Measurements from ENCODE around the gene KIAA1143.

KIAA1143 gene

GRCh38 chr3:44761424-44762169 is at the start of gene KIAA1143, which contains the start of gene KIF15 (continued):
- TF ChIP-seq ZNF335 (tag by site-specific recombination; conservative IDR thresholded peaks at IDR 0.05) (peak; percentile 83), KLF1 (tag by site-specific recombination; IDR thresholded peaks at IDR 0.05) (peak; percentile 32; the same call in 1 of the 2 replicates), ZNF792 (tag by site-specific recombination; IDR thresholded peaks at IDR 0.05) (no peak), ZBTB20 (tag by site-specific recombination; IDR thresholded peaks at IDR 0.05) (peak; percentile 89), ZNF585B (tag by site-specific recombination; IDR thresholded peaks at IDR 0.05) (no peak), PATZ1 (tag by site-specific recombination; IDR thresholded peaks at IDR 0.05) (peak; percentile 59), INSM2 (tag by site-specific recombination; IDR thresholded peaks at IDR 0.05) (peak; percentile 80), ZNF830 (tag by site-specific recombination; IDR thresholded peaks at IDR 0.05; ENCODE audit: low read depth) (no peak), IKZF3 (tag by site-specific recombination; IDR thresholded peaks at IDR 0.05) (peak; percentile 22; the same call in 1 of the 2 replicates), CTCF (tag by site-specific recombination; IDR thresholded peaks at IDR 0.05) (peak; percentile 66; the same call in 1 of the 2 replicates), ZBTB7A (tag by site-specific recombination; IDR thresholded peaks at IDR 0.05; ENCODE audit: low read depth) (no peak), KLF7 (tag by site-specific recombination; IDR thresholded peaks at IDR 0.05; ENCODE audit: borderline replicate concordance) (peak; percentile 67; the same call in 1 of the 2 replicates), ZNF132 (tag by site-specific recombination; IDR thresholded peaks at IDR 0.05; ENCODE audit: borderline replicate concordance) (no peak), ZNF513 (tag by site-specific recombination; IDR thresholded peaks at IDR 0.05) (no peak), ZIC2 (tag by site-specific recombination; IDR thresholded peaks at IDR 0.05) (no peak), ZBTB48 (tag by site-specific recombination; IDR thresholded peaks at IDR 0.05) (peak; percentile 39; the same call in 1 of the 2 replicates), ZNF23 (tag by site-specific recombination; IDR thresholded peaks at IDR 0.05; ENCODE audit: borderline replicate concordance) (no peak), ZBTB44 (tag by site-specific recombination; IDR thresholded peaks at IDR 0.05) (0 out of 2 replicates have a peak, but pooled peaks have one; percentile 30), ZSCAN30 (tag by site-specific recombination; IDR thresholded peaks at IDR 0.05) (0 out of 2 replicates have a peak, but pooled peaks have one; percentile 36)

Measured in HEK293 (cell line).